ENCODE measurements around the gene MUC2.

Gene MUC2

GRCh38 chr11:1052133-1053011, 22.3 kb upstream of the MUC2 start:
- no peak for ATAC-seq

GRCh38 chr11:1053121-1053901, 21.4 kb upstream of the MUC2 start:
- ATAC-seq, result no peak

GRCh38 chr11:1054143-1055108, 20.2 kb upstream of the MUC2 start:
- ATAC-seq, result no peak

- ATAC-seq, result no peak
These were observed 19.5 kb upstream of the MUC2 start for GRCh38 chr11:1055109-1055703.

GRCh38 chr11:1055990-1056771, 18.5 kb upstream of the MUC2 start:
- ATAC-seq, result no peak

- no peak for ATAC-seq
These were observed 16.9 kb upstream of the MUC2 start for GRCh38 chr11:1057806-1058205.

- no peak for ATAC-seq
These were observed 14.9 kb upstream of the MUC2 start for GRCh38 chr11:1059759-1060158.

- no peak for ATAC-seq
These were observed 14.3 kb upstream of the MUC2 start for GRCh38 chr11:1060410-1060809.

GRCh38 chr11:1060852-1061616, 13.6 kb upstream of the MUC2 start:
- no peak for ATAC-seq

- ATAC-seq, result no peak
These were observed 12.4 kb upstream of the MUC2 start for GRCh38 chr11:1062075-1062820.

- no peak for ATAC-seq
These were observed 10.5 kb upstream of the MUC2 start for GRCh38 chr11:1064167-1064566.

GRCh38 chr11:1067812-1068496, 6.7 kb upstream of the MUC2 start:
- ATAC-seq, result no peak

GRCh38 chr11:1069740-1070139, 4.9 kb upstream of the MUC2 start:
- no peak for ATAC-seq

GRCh38 chr11:1070594-1071462, 3.8 kb upstream of the MUC2 start:
- no peak for ATAC-seq

- no peak for ATAC-seq
These were observed 3.0 kb upstream of the MUC2 start for GRCh38 chr11:1071571-1072115.

GRCh38 chr11:1072116-1072820, 2.4 kb upstream of the MUC2 start:
- ATAC-seq, result no peak

- ATAC-seq, result no peak
These were observed 1.8 kb upstream of the MUC2 start for GRCh38 chr11:1072821-1073231.
